MCF 10A (cell line): ENCODE data around the gene ZNF117. TPM values are rescaled to one million over a fixed set of nuclear protein-coding genes. Genes with fewer than 3 reads are reported as not detected.
"Not testable (repeated sequence)": the region's sequence is repeated elsewhere in the genome, so short reads cannot be mapped to it uniquely, and the experiment has no call there.

ENCODE experiments used
- BruUV-seq: library from RNA; stranded (reverse); fragments of 400-500 nt; replicated peaks from 2 replicates; lab custom pipeline; 2021; lab: Mats Ljungman, UMichigan
- CTCF ChIA-PET: fragments of 300-600 bp; sonication (Branson Sonifier 250); formaldehyde crosslinking; extraction: SDS; loops from one replicate; lab custom pipeline; 2021; ENCODE audit warnings: antibody characterized with exemption, inconsistent platforms; lab: Yijun Ruan, JAX
- POLR2A ChIA-PET: fragments of 300-600, 350-650 bp; sonication (Branson Sonifier 250); formaldehyde crosslinking; extraction: SDS; loops from one replicate; lab custom pipeline; 2020; ENCODE audit warnings: antibody characterized with exemption, inconsistent platforms; lab: Yijun Ruan, JAX
- DNase-seq: peaks from one replicate; pipeline ENCODE4 v3.0.0-alpha.2; 2018; ENCODE audit not compliant: unreplicated experiment
- H3K27ac Mint-ChIP-seq: one replicate; pipeline ENCODE4 v1.8.0; 2022; ENCODE audit warnings: mild to moderate bottlenecking, low read depth, mixed read lengths; ENCODE audit not compliant: unreplicated experiment
- H3K27me3 Mint-ChIP-seq: one replicate; pipeline ENCODE4 v1.8.0; 2022; ENCODE audit warnings: mixed read lengths; ENCODE audit not compliant: insufficient read depth, unreplicated experiment
- H3K36me3 Mint-ChIP-seq: one replicate; pipeline ENCODE4 v1.8.0; 2022; ENCODE audit warnings: mild to moderate bottlenecking, moderate library complexity, mixed read lengths; ENCODE audit not compliant: insufficient read depth, unreplicated experiment
- H3K4me1 Mint-ChIP-seq: one replicate; pipeline ENCODE4 v1.8.0; 2022; ENCODE audit warnings: mixed read lengths; ENCODE audit not compliant: insufficient read depth, unreplicated experiment
- H3K4me3 Mint-ChIP-seq: one replicate; pipeline ENCODE4 v1.8.0; 2022; ENCODE audit warnings: mild to moderate bottlenecking, moderate library complexity, mixed read lengths; ENCODE audit not compliant: unreplicated experiment
- H3K9me3 Mint-ChIP-seq: one replicate; pipeline ENCODE4 v1.8.0; 2022; ENCODE audit warnings: mixed read lengths; ENCODE audit not compliant: unreplicated experiment
- CTCF ChIP-seq: fragments of 200-600 bp; IDR thresholded peaks from one replicate; pipeline ENCODE4 v1.8.0; 2022; ENCODE audit warnings: antibody characterized with exemption, mild to moderate bottlenecking; ENCODE audit not compliant: unreplicated experiment
- intact Hi-C: fragments of 100-400 bp; cut with micrococcal nuclease; formaldehyde crosslinking; loops from 2 replicates; pipeline ENCODE4 v1.14.1; 2022
- total RNA-seq: library from RNA; stranded (reverse); gene quantifications from 2 replicates; pipeline ENCODE4 v1.2.3, GENCODE V29; 2022

Gene ZNF117
- total RNA-seq, 1 experiment from 2014 or later = 3.2 TPM

GRCh38 chr7:64938540-64938939 is 52.3 kb downstream of the ZNF117 start:
- CTCF ChIA-PET = interaction anchor here (0.6 to 1.7 kb wide), 4 partner anchors 10 to 191 kb away, joined by 3 to 7 read pairs (median 3); no protein-coding TSS in a partner anchor
- Mint-ChIP-seq H3K36me3 (no peaks in the 10 kb centered on the region), H3K27me3 (no peaks in the 10 kb centered on the region), H3K4me1 (no peaks in the 10 kb centered on the region), H3K4me3 (no peak overlapping the region), H3K27ac (no peak overlapping the region), H3K9me3 (peaks cover 7% of the 10 kb centered on the region)
- no peak for TF ChIP-seq CTCF
- BruUV-seq = no TSS peak
- DNase-seq = no peak
- POLR2A ChIA-PET = interaction anchor here (0.6 kb wide), 1 partner anchor 10 kb away, joined by 3 read pairs; no protein-coding TSS in a partner anchor
- intact Hi-C loops = no loop called here

GRCh38 chr7:64934478-64934877 is 56.4 kb downstream of the ZNF117 start:
- H3K36me3 Mint-ChIP-seq = no peaks in the 10 kb centered on the region
- DNase-seq = no peak
- H3K4me1 Mint-ChIP-seq = no peaks in the 10 kb centered on the region
- POLR2A ChIA-PET = no interaction called here
- H3K27me3 Mint-ChIP-seq = no peaks in the 10 kb centered on the region
- intact Hi-C loops = no loop called here
- H3K9me3 Mint-ChIP-seq = peaks cover 7% of the 10 kb centered on the region
- CTCF ChIA-PET = no interaction called here
- H3K4me3 Mint-ChIP-seq = no peak overlapping the region
- TF ChIP-seq CTCF = no peak
- H3K27ac Mint-ChIP-seq = no peak overlapping the region
- no TSS peak for BruUV-seq

GRCh38 chr7:64928252-64929187 is 62.3 kb downstream of the ZNF117 start:
- H3K4me1 Mint-ChIP-seq, H3K9me3 Mint-ChIP-seq, H3K27me3 Mint-ChIP-seq, BruUV-seq, intact Hi-C loops, H3K4me3 Mint-ChIP-seq, DNase-seq, POLR2A ChIA-PET, H3K27ac Mint-ChIP-seq: not testable (repeated sequence)
- H3K36me3 Mint-ChIP-seq = peaks cover 21% of the 10 kb centered on the region
- CTCF ChIA-PET = interaction anchor here (0.6 kb wide), 1 partner anchor 292 kb away, joined by 4 read pairs; no protein-coding TSS in a partner anchor

Other genes starting within 250 kb of the ZNF117 start
- gene ZNF138, start 196.6 kb downstream of the ZNF117 start, total RNA-seq = 3.3 and 5.4 TPM in 2 replicates
- gene ZNF273, start 87.8 kb downstream of the ZNF117 start, total RNA-seq = 2.2 and 2.5 TPM in 2 replicates
- gene ERV3-1, start 15.7 kb upstream of the ZNF117 start, total RNA-seq = 7.6 and 11.2 TPM in 2 replicates